ENCODE data around the gene NRCAM. TPM values are rescaled to one million over a fixed set of nuclear protein-coding genes. Genes with fewer than 3 reads are reported as not detected.

The NRCAM gene
- total and polyA plus RNA-seq, 2 of the 8 experiments (the other 6 are each of a cell fraction or from before 2014, with no cell fraction given) = 2.7 to 3.8 TPM

DNA sequence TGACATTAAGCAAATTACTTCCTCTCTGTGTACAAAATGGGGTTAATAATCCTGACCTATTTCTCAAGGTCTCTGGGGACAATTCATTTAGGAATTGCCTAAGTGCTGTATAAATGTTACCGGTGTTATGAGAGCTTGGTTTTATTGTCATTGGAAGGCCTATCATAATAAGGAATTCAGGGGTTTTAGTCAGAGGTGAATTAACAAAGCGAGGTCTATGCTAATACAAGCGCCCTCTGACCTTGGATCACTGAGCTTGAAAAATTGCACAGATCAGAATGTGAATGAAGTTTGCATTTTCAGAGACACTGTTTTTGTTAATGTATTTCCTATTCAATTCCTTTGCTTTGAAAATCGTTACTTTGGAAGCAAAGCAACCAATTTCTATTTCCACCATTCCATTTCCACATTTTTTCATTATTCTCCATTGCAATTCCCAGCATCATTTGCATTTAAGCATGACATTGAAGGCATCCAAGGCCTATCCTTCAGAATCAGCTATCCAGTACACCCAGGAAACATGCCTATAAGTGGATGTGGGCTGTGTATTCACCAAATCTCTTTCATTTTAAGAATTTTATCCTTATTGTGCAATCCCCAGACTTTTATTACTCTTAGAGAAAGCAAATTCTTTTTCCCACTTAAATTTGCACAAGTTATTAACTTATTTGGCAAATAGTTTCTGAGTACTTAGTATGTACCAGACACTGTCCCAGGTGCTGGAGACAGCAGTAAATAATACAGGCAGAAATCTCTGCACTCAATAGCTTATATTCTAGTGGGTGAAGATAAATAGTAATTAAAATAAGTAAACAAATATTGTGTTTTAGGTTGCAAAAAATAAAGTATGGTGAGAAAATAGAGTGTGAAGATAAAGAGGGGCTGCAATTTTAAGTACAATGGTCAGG is 133.1 kb downstream of the NRCAM start:
- POLR2A ChIA-PET (ENCODE audit: partially characterized antibody) = no interaction called here
- Histone ChIP-seq H3K4me1 (replicated peaks in 1 of 4; ENCODE audit: control insufficient read depth in 3 of 4, insufficient read depth in 4 of 4, low read length in 3 of 4) (peaks cover 0 to 10% (median 3%) of the 10 kb centered on the region in 4 experiments; a peak in 3 of 7 replicates), H3K27ac (ENCODE audit: low read depth, low read length) (no peak overlapping the region)
- TF ChIP-seq SUZ12 (IDR thresholded peaks at IDR 0.05; ENCODE audit: low read length) (no peak), ZNF274 (IDR thresholded peaks at IDR 0.05; ENCODE audit: borderline replicate concordance, extremely low read depth, low read length) (no peak), BACH1 (IDR thresholded peaks at IDR 0.05; ENCODE audit: low read length) (no peak), RFX5 (IDR thresholded peaks at IDR 0.05; ENCODE audit: borderline replicate concordance, low read depth, low read length) (no peak), SIN3A (conservative IDR thresholded peaks at IDR 0.05 in 1 of 2, IDR thresholded peaks at IDR 0.05 in 1 of 2; ENCODE audit: low read depth in 1 of 2, low read length in 2 of 2) (no peak), NANOG (IDR thresholded peaks at IDR 0.05; ENCODE audit: insufficient read depth, low read depth, low read length, poor library complexity, severe bottlenecking) (no peak), POLR2A (IDR thresholded peaks at IDR 0.05; ENCODE audit: control extremely low read depth in 1 of 2, low read depth in 2 of 2, low read length in 2 of 2) (no peak), BCL11A (IDR thresholded peaks at IDR 0.05; ENCODE audit: low read depth in 2 of 2, low read length in 2 of 2) (no peak), SAP30 (IDR thresholded peaks at IDR 0.05; ENCODE audit: insufficient read depth, insufficient replicate concordance, low read length) (no peak), SRF (IDR thresholded peaks at IDR 0.05; ENCODE audit: low read depth, low read length) (no peak), SP1 (IDR thresholded peaks at IDR 0.05; ENCODE audit: low read depth, low read length) (no peak)
- TF ChIP-seq, protein P1, sequence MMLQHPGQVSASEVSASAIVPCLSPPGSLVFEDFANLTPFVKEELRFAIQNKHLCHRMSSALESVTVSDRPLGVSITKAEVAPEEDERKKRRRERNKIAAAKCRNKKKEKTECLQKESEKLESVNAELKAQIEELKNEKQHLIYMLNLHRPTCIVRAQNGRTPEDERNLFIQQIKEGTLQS (IDR thresholded peaks at IDR 0.05; ENCODE audit: insufficient read depth, low read depth, low read length) = no peak

More for the DNA sequence above, 133.1 kb downstream of the NRCAM start:
- FAIRE-seq (no peak), DNase-seq (ENCODE audit: low read depth in 1 of 2, low spot score in 2 of 2) (no peak)
- H3K79me2 ChIP-seq (ENCODE audit: control insufficient read depth in 1 of 2, insufficient read depth in 2 of 2, low read length in 2 of 2) = no peaks in the 10 kb centered on the region
- 86% methylated on average over 4 of the region's 4 CpGs; no CpG with 5 or more reads in 1 of the 2 experiments for WGBS, 2 experiments (ENCODE audit: extremely low coverage in 1 of 2, insufficient coverage in 1 of 2, insufficient read length in 1 of 2, insufficient replicate concordance in 2 of 2, low coverage in 1 of 2, low lambda C conversion rate in 2 of 2, missing lambda C conversion rate in 1 of 2)
- H3K14ac ChIP-seq (ENCODE audit: insufficient read length) = no peak overlapping the region
- no peak overlapping the region for H2BK5ac ChIP-seq (ENCODE audit: low read depth, low read length)
- no peak overlapping the region for H3K4me3 ChIP-seq (ENCODE audit: extremely low read depth in 1 of 4, insufficient read depth in 2 of 4, low read depth in 3 of 4, low read length in 4 of 4)
- no peaks in the 10 kb centered on the region for H3K9me3 ChIP-seq (ENCODE audit: insufficient read depth in 2 of 2, low read depth in 1 of 2, low read length in 1 of 2)
- no peak overlapping the region for H2BK20ac ChIP-seq (ENCODE audit: low read length)
- H3K18ac ChIP-seq (ENCODE audit: extremely low read depth, low read length) = no peak overlapping the region
- no peak overlapping the region for H3K23ac ChIP-seq (ENCODE audit: insufficient read length)
- no peaks in the 10 kb centered on the region for H3K79me1 ChIP-seq (ENCODE audit: low read depth, low read length)
- no peak overlapping the region for H3K56ac ChIP-seq (replicated peaks; ENCODE audit: insufficient read length, low read depth, low read length)
- H2BK120ac ChIP-seq (replicated peaks; ENCODE audit: low read depth, low read length) = no peak overlapping the region
- no peaks in the 10 kb centered on the region for H4K20me1 ChIP-seq (replicated peaks in 1 of 2; ENCODE audit: control insufficient read depth in 1 of 2, insufficient read depth in 2 of 2, low read length in 2 of 2)
- no peak overlapping the region for H4K5ac ChIP-seq (ENCODE audit: insufficient read length, low read depth, low read length)
- no peaks in the 10 kb centered on the region; a peak in 1 of 7 replicates for H3K27me3 ChIP-seq (replicated peaks in 1 of 4; ENCODE audit: control insufficient read depth in 3 of 4, extremely low read depth in 1 of 4, insufficient read depth in 3 of 4, low read length in 3 of 4)
- H2BK12ac ChIP-seq (ENCODE audit: low read depth, low read length) = no peak overlapping the region
- H2BK15ac ChIP-seq (ENCODE audit: low read length) = no peak overlapping the region
- H4K91ac ChIP-seq (replicated peaks; ENCODE audit: insufficient read length, low read length) = no peak overlapping the region
- no peak overlapping the region for H4K8ac ChIP-seq (ENCODE audit: extremely low read depth, insufficient read depth, low read length)
- no peak overlapping the region for H2AFZ ChIP-seq (ENCODE audit: low read length)
- no peak overlapping the region for H3K4ac ChIP-seq (replicated peaks; ENCODE audit: insufficient read length, low read depth, low read length)
- no peaks in the 10 kb centered on the region for H3K36me3 ChIP-seq (ENCODE audit: control insufficient read depth in 2 of 4, insufficient read depth in 4 of 4, low read length in 3 of 4)
- CTCF ChIA-PET (ENCODE audit: partially characterized antibody) = interaction anchor here (1.1 kb wide), 1 partner anchor 14 kb away, joined by 3 read pairs; no protein-coding TSS in a partner anchor
- no peak overlapping the region for H3K9ac ChIP-seq (replicated peaks in 1 of 4; ENCODE audit: extremely low read depth in 1 of 4, low read depth in 3 of 4, low read length in 3 of 4)
- no peak overlapping the region for H2AK5ac ChIP-seq (ENCODE audit: low read depth, low read length)
- H3K4me2 ChIP-seq (ENCODE audit: insufficient read depth in 1 of 2, low read depth in 2 of 2, low read length in 2 of 2) = no peak overlapping the region
- H3K23me2 ChIP-seq (ENCODE audit: low read depth, low read length) = no peaks in the 10 kb centered on the region

All from H1 (cell line).